ENCODE measurements around the gene NCKAP5.
"Not testable (repeated sequence)": the region's sequence is repeated elsewhere in the genome, so short reads cannot be mapped to it uniquely, and the experiment has no call there.

The NCKAP5 gene

DNA sequence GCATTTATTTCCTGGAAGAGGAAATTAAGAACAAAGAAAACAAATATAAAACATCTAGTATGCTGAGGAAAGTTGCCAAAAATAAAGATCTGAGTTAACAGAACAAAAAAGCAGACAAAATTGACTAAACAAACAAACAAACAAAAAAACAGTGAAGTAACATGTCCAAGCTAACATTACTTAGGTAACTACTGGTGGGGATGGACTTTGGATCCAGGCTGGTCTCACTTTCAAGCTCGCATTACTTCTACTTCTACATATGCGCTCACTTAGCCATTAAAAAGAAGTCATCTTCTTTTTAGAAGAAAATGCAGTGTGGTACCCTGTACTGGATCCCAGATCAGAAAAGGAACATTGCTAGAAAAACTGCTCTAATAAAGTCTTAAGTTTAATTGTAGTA is 358.9 kb downstream of the NCKAP5 start:
- no peak for DNase-seq (ENCODE audit: low read depth in 2 of 2)

- DNase-seq (ENCODE audit: low read depth in 2 of 2): not testable (repeated sequence)
Observed at GRCh38 chr2:133206666-133207065, 361.6 kb downstream of the NCKAP5 start.

DNA sequence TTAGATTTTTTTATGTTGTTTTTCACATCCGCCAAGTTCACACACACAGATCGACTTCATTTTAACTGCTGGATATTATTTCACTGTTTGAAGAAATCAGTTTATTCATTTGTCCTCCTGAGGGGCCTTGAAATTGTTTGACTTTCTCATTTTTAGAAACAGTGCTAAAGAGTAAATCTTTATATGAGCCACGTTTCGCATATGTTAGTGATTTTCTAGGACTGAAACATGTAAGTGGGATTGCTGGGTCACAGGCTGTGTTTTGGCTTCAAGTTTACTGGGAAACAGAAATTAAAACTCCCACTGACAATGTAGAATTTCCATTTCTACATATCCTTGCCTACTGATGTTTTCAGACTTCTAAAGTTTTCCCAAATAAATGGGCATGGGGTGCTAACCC is 363.8 kb downstream of the NCKAP5 start:
- DNase-seq (ENCODE audit: low read depth in 2 of 2): no peak

GRCh38 chr2:133200684-133201421 is 367.4 kb downstream of the NCKAP5 start:
- no peak for DNase-seq (ENCODE audit: low read depth in 2 of 2)

DNA sequence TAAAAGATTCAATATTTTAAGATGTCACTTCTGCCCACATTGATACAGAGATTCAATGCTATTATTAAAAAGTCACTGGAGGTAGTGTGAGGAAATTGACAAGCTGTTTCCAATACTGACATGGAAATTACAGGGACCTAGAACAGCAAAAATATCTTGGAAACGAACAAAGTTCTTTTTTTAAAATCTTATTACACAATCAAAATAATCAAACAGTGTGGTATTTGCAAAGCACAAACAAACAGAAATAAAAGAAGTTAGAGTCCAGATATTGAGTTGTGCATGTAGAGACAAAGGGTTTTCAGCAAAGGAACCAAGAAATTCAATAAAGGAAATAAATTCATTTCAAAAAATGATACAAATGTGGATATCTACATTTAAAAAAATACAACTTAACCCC is 369.6 kb downstream of the NCKAP5 start:
- no peak for DNase-seq (ENCODE audit: low read depth in 2 of 2)

DNA sequence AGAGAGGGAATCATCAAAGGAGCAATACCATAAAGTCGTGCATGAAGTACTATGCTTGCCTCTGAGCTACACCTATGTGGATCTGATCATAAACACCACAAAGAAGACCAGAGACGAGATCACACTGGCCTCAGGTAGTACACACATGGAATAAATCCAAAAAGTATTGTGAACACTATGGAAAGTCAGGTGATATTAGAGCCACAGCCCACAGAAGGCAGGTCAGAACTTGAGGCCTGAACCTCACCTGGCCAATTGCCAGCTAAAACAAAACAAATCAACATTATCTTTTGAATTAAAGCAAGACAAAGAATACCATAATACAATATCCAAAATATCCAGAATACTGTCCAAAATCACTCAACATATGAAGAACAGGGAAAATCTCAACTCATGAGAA is 371.1 kb downstream of the NCKAP5 start:
- no peak for DNase-seq (ENCODE audit: low read depth in 2 of 2)

GRCh38 chr2:133194777-133195335 is 373.4 kb downstream of the NCKAP5 start:
- DNase-seq (ENCODE audit: low read depth in 2 of 2): no peak

- no peak for DNase-seq (ENCODE audit: low read depth in 2 of 2)
Observed at GRCh38 chr2:133194362-133194655, 374.0 kb downstream of the NCKAP5 start.

- DNase-seq (ENCODE audit: low read depth in 2 of 2): no peak
Observed at GRCh38 chr2:133193544-133194361, 374.5 kb downstream of the NCKAP5 start.

- DNase-seq (ENCODE audit: low read depth in 2 of 2): no peak
Observed at GRCh38 chr2:133192028-133192427, 376.2 kb downstream of the NCKAP5 start.

- DNase-seq (ENCODE audit: low read depth in 2 of 2): no peak
Observed at GRCh38 chr2:133177196-133177595, 391.1 kb downstream of the NCKAP5 start.

DNA sequence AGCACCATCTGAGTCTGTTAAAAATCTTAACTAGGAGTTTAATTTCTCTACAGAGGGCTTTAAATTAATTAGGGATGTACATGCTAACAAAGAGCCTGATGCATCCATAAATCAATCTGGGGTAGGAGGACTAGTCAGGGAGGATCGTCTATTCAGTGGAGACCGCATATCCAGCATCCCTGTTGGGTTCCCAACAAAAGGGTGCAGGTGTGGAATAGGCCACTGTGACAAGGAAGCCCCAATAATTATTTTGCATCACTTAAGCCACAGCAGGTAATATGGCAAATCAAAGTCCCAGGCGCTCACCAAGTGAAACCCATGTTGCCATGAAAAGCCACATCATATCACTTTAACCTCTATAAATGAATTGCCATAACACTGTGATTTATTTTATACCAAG is 392.3 kb downstream of the NCKAP5 start:
- DNase-seq (ENCODE audit: low read depth in 2 of 2): no peak

DNA sequence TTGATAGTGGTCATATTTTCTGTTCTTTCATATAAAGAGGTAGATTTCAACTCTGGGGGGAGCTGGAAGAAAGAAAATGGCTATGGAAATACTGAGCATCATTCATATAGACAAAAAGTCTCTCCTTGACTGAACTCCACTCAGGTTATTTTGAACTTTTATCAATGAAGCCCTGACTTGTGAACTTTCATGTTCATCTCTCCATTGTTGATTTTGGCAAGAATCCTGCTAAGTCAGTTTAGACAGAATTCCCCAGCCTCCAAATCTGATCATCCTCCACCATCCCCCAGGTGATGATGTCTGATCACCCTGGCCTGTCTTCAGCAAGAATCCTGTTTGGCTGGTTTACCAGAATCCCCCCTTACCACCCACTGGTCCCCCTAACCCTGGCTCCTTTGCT is 395.0 kb downstream of the NCKAP5 start:
- DNase-seq (ENCODE audit: low read depth in 2 of 2): no peak

- no peak for DNase-seq (ENCODE audit: low read depth in 2 of 2)
Observed at GRCh38 chr2:133171393-133172004, 396.8 kb downstream of the NCKAP5 start.

DNA sequence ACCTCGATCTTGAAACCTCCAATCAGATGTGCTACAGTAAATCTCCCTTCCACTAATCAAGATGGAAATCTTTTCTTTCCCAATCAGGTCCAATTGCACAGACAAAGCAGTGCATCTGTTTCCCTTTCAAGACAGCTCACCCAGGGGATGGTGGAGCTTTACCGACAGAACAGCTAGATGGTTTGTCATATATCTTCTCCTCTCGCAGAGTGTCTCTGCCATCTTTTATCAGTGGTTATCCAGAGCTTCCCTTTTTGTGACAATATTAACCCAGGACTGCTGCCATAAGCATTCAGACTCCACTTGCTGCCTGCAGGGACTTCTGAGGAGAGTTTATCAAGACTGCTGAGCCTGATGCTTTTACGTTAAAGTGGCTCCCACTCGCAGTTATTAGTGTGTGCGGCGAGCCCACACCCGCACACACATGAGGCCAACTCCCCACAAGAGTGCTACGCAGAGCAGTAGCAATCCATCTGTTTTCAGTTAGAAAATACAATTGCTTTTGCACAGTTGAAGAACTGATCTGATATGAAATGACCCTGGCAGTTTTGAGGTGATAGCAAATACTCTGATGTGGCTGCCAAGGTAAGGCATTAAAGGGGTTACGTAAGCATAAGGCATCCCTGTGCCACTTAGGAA is 398.9 kb downstream of the NCKAP5 start:
- DNase-seq (ENCODE audit: low read depth in 2 of 2): no peak

- DNase-seq (ENCODE audit: low read depth in 2 of 2): no peak
Observed at GRCh38 chr2:133167990-133168389, 400.3 kb downstream of the NCKAP5 start.

DNA sequence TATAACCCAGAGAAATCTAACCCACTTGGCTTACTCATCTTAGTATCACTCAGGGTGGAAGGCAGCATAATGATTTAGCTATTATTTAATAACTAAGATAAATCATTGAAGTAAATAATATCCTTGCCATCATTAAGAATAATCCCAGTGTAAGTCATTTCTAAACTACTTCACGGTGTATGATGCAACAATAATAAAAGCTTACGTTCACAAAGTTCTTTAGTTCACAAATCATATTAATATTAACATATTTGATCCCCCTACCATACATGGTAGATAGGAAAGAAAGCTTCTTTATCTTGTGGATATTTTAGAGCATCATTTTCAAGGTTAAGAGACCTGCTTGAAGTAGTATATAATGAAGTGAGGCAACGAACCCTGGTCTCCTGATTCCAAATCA is 401.0 kb downstream of the NCKAP5 start:
- DNase-seq (ENCODE audit: low read depth in 2 of 2): no peak

- no peak for DNase-seq (ENCODE audit: low read depth in 2 of 2)
Observed at GRCh38 chr2:133166031-133166430, 402.2 kb downstream of the NCKAP5 start.

DNA sequence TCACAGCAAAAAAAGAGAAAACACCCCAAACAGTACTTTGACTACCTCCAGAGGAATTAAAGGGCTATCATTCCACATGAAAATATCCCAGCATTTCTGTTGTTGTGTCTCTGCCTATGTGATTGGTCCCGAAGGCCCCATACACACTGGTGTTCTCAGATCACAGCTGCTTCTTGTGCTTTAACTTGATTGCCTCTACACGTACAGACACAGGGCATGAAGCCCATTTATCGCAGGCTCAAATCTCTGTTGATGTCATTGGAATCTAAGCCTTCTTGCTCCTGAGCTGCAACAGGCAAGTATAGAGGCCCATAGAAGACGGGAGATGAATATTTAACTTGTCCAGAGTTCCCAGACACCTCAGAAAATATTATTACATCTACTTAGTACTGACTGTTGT is 405.2 kb downstream of the NCKAP5 start:
- DNase-seq (ENCODE audit: low read depth in 2 of 2): no peak

- DNase-seq (ENCODE audit: low read depth in 2 of 2): no peak
Observed at GRCh38 chr2:133158442-133158841, 409.8 kb downstream of the NCKAP5 start.

- no peak for DNase-seq (ENCODE audit: low read depth in 2 of 2)
Observed at GRCh38 chr2:133158024-133158423, 410.2 kb downstream of the NCKAP5 start.

GRCh38 chr2:133157141-133157540 is 411.1 kb downstream of the NCKAP5 start:
- DNase-seq (ENCODE audit: low read depth in 2 of 2): no peak

Data from stimulated activated CD8-positive, alpha-beta memory T cell treated with anti-CD3 and anti-CD28 coated beads, Interleukin-7, amount 100 ng/mL, for 4 hours (primary cell).